ENCODE measurements around the gene RBM6.
"Not testable (repeated sequence)": the region's sequence is repeated elsewhere in the genome, so short reads cannot be mapped to it uniquely, and the experiment has no call there.

The RBM6 gene

GRCh38 chr3:49939858-49940666, at the start of gene RBM6:
Gene RBM6 (plus strand): TSS chr3:49940150. CDS start chr3:49962642, 22,492 bp downstream.
- peak; percentile 88 to 93 for DNase-seq (ENCODE audit: low read depth in 2 of 2)

GRCh38 chr3:49895791-49896190, 44.2 kb upstream of the RBM6 start:
- DNase-seq (ENCODE audit: low read depth in 2 of 2), result no peak

- no peak for DNase-seq (ENCODE audit: low read depth in 2 of 2)
These were observed 43.6 kb upstream of the RBM6 start for GRCh38 chr3:49896345-49896744.

- no peak for DNase-seq (ENCODE audit: low read depth in 2 of 2)
These were observed 41.0 kb upstream of the RBM6 start for GRCh38 chr3:49898991-49899390.

GRCh38 chr3:49899815-49900214, 40.1 kb upstream of the RBM6 start:
- DNase-seq (ENCODE audit: low read depth in 2 of 2), result no peak

- no peak for DNase-seq (ENCODE audit: low read depth in 2 of 2)
These were observed 39.3 kb upstream of the RBM6 start for GRCh38 chr3:49900491-49901153.

GRCh38 chr3:49901366-49902339, 38.3 kb upstream of the RBM6 start:
- DNase-seq (ENCODE audit: low read depth in 2 of 2), result no peak

- no peak for DNase-seq (ENCODE audit: low read depth in 2 of 2)
These were observed 37.2 kb upstream of the RBM6 start for GRCh38 chr3:49902511-49903345.

GRCh38 chr3:49903451-49904424, 36.2 kb upstream of the RBM6 start, which contains the start of gene MST1R:
Gene MST1R (minus strand): TSS chr3:49903873. CDS start chr3:49903609, 264 bp downstream.
- peak; percentile 52 to 84 for DNase-seq (ENCODE audit: low read depth in 2 of 2)

GRCh38 chr3:49904448-49904847, 35.5 kb upstream of the RBM6 start:
- not testable (repeated sequence) for DNase-seq (ENCODE audit: low read depth in 2 of 2)

- DNase-seq (ENCODE audit: low read depth in 2 of 2), result peak in 1 of 2 experiments; percentile 35
These were observed 33.7 kb upstream of the RBM6 start for GRCh38 chr3:49906073-49906743.

- DNase-seq (ENCODE audit: low read depth in 2 of 2), result no peak
These were observed 31.4 kb upstream of the RBM6 start for GRCh38 chr3:49908373-49909199.

- DNase-seq (ENCODE audit: low read depth in 2 of 2), result no peak
These were observed 29.4 kb upstream of the RBM6 start for GRCh38 chr3:49910409-49911123.

GRCh38 chr3:49911124-49911420, 28.9 kb upstream of the RBM6 start:
- no peak for DNase-seq (ENCODE audit: low read depth in 2 of 2)

- no peak for DNase-seq (ENCODE audit: low read depth in 2 of 2)
These were observed 28.3 kb upstream of the RBM6 start for GRCh38 chr3:49911611-49912010.

GRCh38 chr3:49912881-49913281, 27.1 kb upstream of the RBM6 start:
- no peak for DNase-seq (ENCODE audit: low read depth in 2 of 2)

GRCh38 chr3:49914906-49915305, 25.0 kb upstream of the RBM6 start:
- DNase-seq (ENCODE audit: low read depth in 2 of 2), result no peak

- no peak for DNase-seq (ENCODE audit: low read depth in 2 of 2)
These were observed 23.3 kb upstream of the RBM6 start for GRCh38 chr3:49916686-49917085.

Data from stimulated activated CD4-positive, alpha-beta T cell treated with anti-CD3 and anti-CD28 coated beads, Interleukin-12 subunit alpha, Interleukin-12 subunit beta, amount 100 ng/mL, for 24 hours (primary cell).